Astrocyte (in vitro differentiated cells and primary cell): Measurements from ENCODE around the gene ATXN7. TPM values are rescaled to one million over a fixed set of nuclear protein-coding genes. Genes with fewer than 3 reads are reported as not detected.

ENCODE experiments used
- DNase-seq: peaks from one replicate; pipeline ENCODE4 v3.0.0-alpha.2; 2010; ENCODE audit warnings: low read depth
- FAIRE-seq: peaks from 2 replicates; lab custom pipeline; 2011; peaks lifted over from hg19 to GRCh38; lab: Jason Lieb, UNC
- H2AFZ ChIP-seq: 2 replicates; pipeline ENCODE4 v1.6.0; 2012; ENCODE audit warnings: low read depth, low read length, inconsistent platforms
- H3K27ac ChIP-seq: 2 replicates; pipeline ENCODE4 v1.5.1; 2011; ENCODE audit warnings: low read depth, low read length, inconsistent platforms
- H3K27me3 ChIP-seq: 2 replicates; pipeline ENCODE4 v1.6.0; 2011; ENCODE audit warnings: low read length, inconsistent platforms; ENCODE audit not compliant: insufficient read depth
- H3K36me3 ChIP-seq: 2 replicates; pipeline ENCODE4 v1.5.1; 2011; ENCODE audit warnings: low read length, inconsistent platforms; ENCODE audit not compliant: insufficient read depth
- H3K4me1 ChIP-seq: 2 replicates; pipeline ENCODE4 v1.5.1; 2011; ENCODE audit warnings: low read length, inconsistent platforms; ENCODE audit not compliant: insufficient read depth
- H3K4me2 ChIP-seq: 2 replicates; pipeline ENCODE4 v1.6.0; 2012; ENCODE audit warnings: low read length, inconsistent platforms
- H3K4me3 ChIP-seq: 2 replicates; pipeline ENCODE4 v1.5.1; 2011; ENCODE audit warnings: low read depth, mild to moderate bottlenecking, low read length, inconsistent platforms; ENCODE audit not compliant: insufficient read depth
- H3K79me2 ChIP-seq: 2 replicates; pipeline ENCODE4 v1.6.0; 2012; ENCODE audit warnings: mild to moderate bottlenecking, low read length, inconsistent platforms; ENCODE audit not compliant: insufficient read depth
- H3K9ac ChIP-seq: 2 replicates; pipeline ENCODE4 v1.6.0; 2012; ENCODE audit warnings: mild to moderate bottlenecking, low read length, inconsistent platforms
- H3K9me3 ChIP-seq: 2 replicates; pipeline ENCODE4 v1.5.1; 2012; ENCODE audit warnings: low read depth, mild to moderate bottlenecking, low read length, inconsistent platforms; ENCODE audit not compliant: insufficient read depth
- H4K20me1 ChIP-seq: 2 replicates; pipeline ENCODE4 v1.6.0; 2012; ENCODE audit warnings: low read length, inconsistent platforms; ENCODE audit not compliant: insufficient read depth
- H3K27ac Mint-ChIP-seq: one replicate; pipeline ENCODE4 v1.8.0; 2021; ENCODE audit warnings: mild to moderate bottlenecking, mixed read lengths; ENCODE audit not compliant: unreplicated experiment
- H3K27me3 Mint-ChIP-seq: one replicate; pipeline ENCODE4 v1.8.0; 2021; ENCODE audit warnings: low read depth, mixed read lengths; ENCODE audit not compliant: unreplicated experiment
- H3K36me3 Mint-ChIP-seq: one replicate; pipeline ENCODE4 v1.8.0; 2021; ENCODE audit warnings: low read depth, mixed read lengths; ENCODE audit not compliant: unreplicated experiment
- H3K4me1 Mint-ChIP-seq: one replicate; pipeline ENCODE4 v1.8.0; 2021; ENCODE audit warnings: low read depth, mixed read lengths; ENCODE audit not compliant: unreplicated experiment
- H3K4me3 Mint-ChIP-seq: one replicate; pipeline ENCODE4 v1.8.0; 2021; ENCODE audit warnings: mild to moderate bottlenecking, moderate library complexity, mixed read lengths; ENCODE audit not compliant: unreplicated experiment
- H3K9me3 Mint-ChIP-seq: one replicate; pipeline ENCODE4 v1.8.0; 2021; ENCODE audit warnings: mild to moderate bottlenecking, mixed read lengths; ENCODE audit not compliant: unreplicated experiment
- EZH2 ChIP-seq: IDR thresholded peaks from 2 replicates; pipeline ENCODE4 v1.6.1; 2012; ENCODE audit warnings: mild to moderate bottlenecking, low read length, inconsistent platforms; ENCODE audit not compliant: insufficient read depth
- total RNA-seq: library from RNA; stranded (reverse); gene quantifications from 2 replicates; pipeline ENCODE4 v1.2.1, GENCODE V29; 2021
- TF ChIP-seq, protein P1 (sequence below): IDR thresholded peaks from 2 replicates; pipeline ENCODE4 v1.5.1; 2011; ENCODE audit warnings: low read depth, mild to moderate bottlenecking, inconsistent platforms, low read length, moderate library complexity; ENCODE audit not compliant: insufficient read depth

ATXN7 gene
- total RNA-seq, 1 donor from 2014 or later: 17.6 TPM

DNA sequence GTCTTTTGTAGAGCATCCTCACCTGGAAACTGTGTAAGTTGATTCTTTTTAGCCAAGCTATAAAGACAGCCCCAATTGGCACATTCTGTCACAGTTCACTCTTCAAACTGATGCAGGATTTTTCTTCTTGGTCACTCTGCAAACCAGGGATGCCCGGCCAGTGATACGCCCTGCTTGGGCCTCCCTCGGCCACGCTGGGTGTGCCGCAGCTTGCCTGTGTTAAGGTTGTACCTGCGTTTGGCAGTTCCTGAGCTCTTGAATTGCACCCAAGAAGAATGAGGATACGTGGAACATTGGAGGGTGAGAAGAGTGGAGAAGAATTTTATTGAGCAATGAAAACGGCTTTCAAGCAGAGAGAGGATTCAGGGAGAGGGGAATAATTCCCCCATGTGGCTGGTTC, 109.7 kb downstream of the ATXN7 start:
- H3K4me1 Mint-ChIP-seq: peaks cover 72% of the 10 kb centered on the region
- H3K9me3 Mint-ChIP-seq: no peaks in the 10 kb centered on the region
- H3K79me2 ChIP-seq: peaks cover 61% of the 10 kb centered on the region
- no peak overlapping the region for H3K4me2 ChIP-seq
- H3K36me3 ChIP-seq: no peaks in the 10 kb centered on the region
- TF ChIP-seq, protein P1, sequence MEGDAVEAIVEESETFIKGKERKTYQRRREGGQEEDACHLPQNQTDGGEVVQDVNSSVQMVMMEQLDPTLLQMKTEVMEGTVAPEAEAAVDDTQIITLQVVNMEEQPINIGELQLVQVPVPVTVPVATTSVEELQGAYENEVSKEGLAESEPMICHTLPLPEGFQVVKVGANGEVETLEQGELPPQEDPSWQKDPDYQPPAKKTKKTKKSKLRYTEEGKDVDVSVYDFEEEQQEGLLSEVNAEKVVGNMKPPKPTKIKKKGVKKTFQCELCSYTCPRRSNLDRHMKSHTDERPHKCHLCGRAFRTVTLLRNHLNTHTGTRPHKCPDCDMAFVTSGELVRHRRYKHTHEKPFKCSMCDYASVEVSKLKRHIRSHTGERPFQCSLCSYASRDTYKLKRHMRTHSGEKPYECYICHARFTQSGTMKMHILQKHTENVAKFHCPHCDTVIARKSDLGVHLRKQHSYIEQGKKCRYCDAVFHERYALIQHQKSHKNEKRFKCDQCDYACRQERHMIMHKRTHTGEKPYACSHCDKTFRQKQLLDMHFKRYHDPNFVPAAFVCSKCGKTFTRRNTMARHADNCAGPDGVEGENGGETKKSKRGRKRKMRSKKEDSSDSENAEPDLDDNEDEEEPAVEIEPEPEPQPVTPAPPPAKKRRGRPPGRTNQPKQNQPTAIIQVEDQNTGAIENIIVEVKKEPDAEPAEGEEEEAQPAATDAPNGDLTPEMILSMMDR: no peak
- no peak for TF ChIP-seq EZH2
- no peaks in the 10 kb centered on the region for H3K27me3 ChIP-seq
- H3K4me1 ChIP-seq: peaks cover 49% of the 10 kb centered on the region
- DNase-seq: no peak
- FAIRE-seq: no peak
- H4K20me1 ChIP-seq: peaks cover 72% of the 10 kb centered on the region
- H3K27me3 Mint-ChIP-seq: no peaks in the 10 kb centered on the region
- H3K9me3 ChIP-seq: no peaks in the 10 kb centered on the region
- no peak overlapping the region for H3K4me3 ChIP-seq
- no peak overlapping the region for H2AFZ ChIP-seq
- H3K27ac Mint-ChIP-seq: peak overlapping the region; percentile 44
- no peak overlapping the region for H3K4me3 Mint-ChIP-seq
- H3K36me3 Mint-ChIP-seq: peaks cover 4% of the 10 kb centered on the region
- no peak overlapping the region for H3K27ac ChIP-seq
- H3K9ac ChIP-seq: no peak overlapping the region

GRCh38 chr3:63974451-63974850, 110.8 kb downstream of the ATXN7 start:
- H3K79me2 ChIP-seq: peaks cover 59% of the 10 kb centered on the region
- no peak overlapping the region for H3K9ac ChIP-seq
- Mint-ChIP-seq H3K4me1 (peaks cover 67% of the 10 kb centered on the region), H3K9me3 (no peaks in the 10 kb centered on the region), H3K4me3 (no peak overlapping the region), H3K27me3 (no peaks in the 10 kb centered on the region), H3K27ac (peak overlapping the region; percentile 43), H3K36me3 (peaks cover 4% of the 10 kb centered on the region)
- H3K27ac ChIP-seq: no peak overlapping the region
- no peaks in the 10 kb centered on the region for H3K9me3 ChIP-seq
- FAIRE-seq (no peak), DNase-seq (no peak)
- TF ChIP-seq, protein P1: no peak
- no peak for TF ChIP-seq EZH2
- no peak overlapping the region for H3K4me2 ChIP-seq
- no peaks in the 10 kb centered on the region for H3K36me3 ChIP-seq
- no peak overlapping the region for H2AFZ ChIP-seq
- no peak overlapping the region for H3K4me3 ChIP-seq
- no peaks in the 10 kb centered on the region for H3K27me3 ChIP-seq
- peaks cover 62% of the 10 kb centered on the region for H4K20me1 ChIP-seq
- peaks cover 39% of the 10 kb centered on the region for H3K4me1 ChIP-seq

DNA sequence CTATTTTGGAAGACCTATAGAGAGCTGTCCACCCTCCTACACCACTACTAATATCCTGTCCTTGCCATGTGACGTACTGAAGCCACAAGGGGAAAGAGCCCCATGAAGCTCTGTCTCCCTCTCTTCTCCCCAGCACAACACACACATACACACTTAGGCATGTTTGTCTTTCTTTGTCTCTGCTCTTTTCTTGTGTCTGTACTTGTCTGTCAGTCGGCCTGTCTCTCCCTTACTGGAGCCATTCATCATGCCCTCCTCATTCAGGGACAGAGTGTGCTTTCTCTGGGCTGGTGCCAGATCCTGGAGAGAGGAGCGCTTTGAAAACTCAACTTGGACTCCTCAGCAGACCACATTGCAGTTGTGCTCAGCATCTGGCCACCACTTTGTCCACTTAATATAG, 112.1 kb downstream of the ATXN7 start:
- no peaks in the 10 kb centered on the region for H3K27me3 ChIP-seq
- no peak for FAIRE-seq
- H3K79me2 ChIP-seq: peaks cover 46% of the 10 kb centered on the region
- H3K4me2 ChIP-seq: peak overlapping the region; percentile 59
- peaks cover 35% of the 10 kb centered on the region for H3K4me1 ChIP-seq
- peaks cover 6% of the 10 kb centered on the region for H3K36me3 Mint-ChIP-seq
- no peak overlapping the region for H3K4me3 ChIP-seq
- no peaks in the 10 kb centered on the region for H3K27me3 Mint-ChIP-seq
- H3K9ac ChIP-seq: peak overlapping the region; percentile 19
- H3K4me1 Mint-ChIP-seq: peaks cover 56% of the 10 kb centered on the region
- peak; percentile 47 for DNase-seq
- H2AFZ ChIP-seq: no peak overlapping the region
- H3K4me3 Mint-ChIP-seq: no peak overlapping the region
- H3K9me3 Mint-ChIP-seq: no peaks in the 10 kb centered on the region
- TF ChIP-seq, protein P1: no peak
- H3K36me3 ChIP-seq: peaks cover 3% of the 10 kb centered on the region
- H3K27ac ChIP-seq: peak overlapping the region; percentile 47
- H4K20me1 ChIP-seq: peaks cover 54% of the 10 kb centered on the region
- peak overlapping the region; percentile 79 for H3K27ac Mint-ChIP-seq
- H3K9me3 ChIP-seq: no peaks in the 10 kb centered on the region
